RWPE1 (cell line): Measurements from ENCODE around the gene EFS.

Experiments used
- CTCF ChIA-PET: fragments of 350-600 bp; sonication (Branson Sonifier 250); formaldehyde crosslinking; extraction: SDS; loops from one replicate; lab custom pipeline; 2021; lab: Yijun Ruan, JAX
- POLR2A ChIA-PET: fragments of 400-600 bp; formaldehyde crosslinking; extraction: SDS; loops from one replicate; lab custom pipeline; 2020; ENCODE audit warnings: antibody characterized with exemption; ENCODE audit not compliant: low non-redundant PET; lab: Yijun Ruan, JAX
- DNase-seq: peaks from one replicate; pipeline ENCODE4 v3.0.0; 2012; ENCODE audit warnings: low spot score
- H3K27ac ChIP-seq: fragments of 450-650 bp; 2 replicates; pipeline ENCODE4 v1.5.1; 2017
- CTCF ChIP-seq: fragments of 450-650 bp; conservative IDR thresholded peaks from 2 replicates; pipeline ENCODE4 v1.5.1; 2017; ENCODE audit warnings: low read depth, mild to moderate bottlenecking

The EFS gene

GRCh38 chr14:23360496-23360895, 4.5 kb downstream of the EFS start:
- H3K27ac ChIP-seq: no peak overlapping the region
- CTCF ChIA-PET: interaction anchor here (0.6 to 1.0 kb wide), 2 partner anchors 24 to 62 kb away, joined by 3 read pairs; no protein-coding TSS in a partner anchor
- no peak for DNase-seq
- TF ChIP-seq CTCF: no peak
- POLR2A ChIA-PET: no interaction called here

- DNase-seq: no peak
- TF ChIP-seq CTCF: no peak
- ChIA-PET POLR2A (no interaction called here), CTCF (interaction anchor here (0.6 to 1.0 kb wide), 2 partner anchors 25 to 61 kb away, joined by 3 read pairs; no protein-coding TSS in a partner anchor)
- H3K27ac ChIP-seq: no peak overlapping the region
These were observed 5.1 kb downstream of the EFS start for GRCh38 chr14:23359722-23360447.

GRCh38 chr14:23359167-23359626, 5.8 kb downstream of the EFS start:
- CTCF ChIA-PET: no interaction called here
- no peak for TF ChIP-seq CTCF
- H3K27ac ChIP-seq: 0 out of 2 replicates have a peak overlapping the region, but pooled peaks have one; percentile 9
- no peak for DNase-seq
- POLR2A ChIA-PET: no interaction called here

GRCh38 chr14:23358553-23359166, 6.3 kb downstream of the EFS start:
- CTCF ChIA-PET: interaction anchor here (0.6 to 1.5 kb wide), 2 partner anchors 21 to 375 kb away, joined by 3 to 4 read pairs; no protein-coding TSS in a partner anchor
- POLR2A ChIA-PET: no interaction called here
- H3K27ac ChIP-seq: peak overlapping the region; percentile 9; the same call in 1 of the 2 replicates

GRCh38 chr14:23358042-23358441, 6.9 kb downstream of the EFS start:
- POLR2A ChIA-PET: interaction anchor here (1.0 kb wide), 1 partner anchor 9 kb away, joined by 3 read pairs; no protein-coding TSS in a partner anchor
- TF ChIP-seq CTCF: no peak

More at GRCh38 chr14:23358553-23359166, 6.3 kb downstream of the EFS start:
- DNase-seq: no peak
- TF ChIP-seq CTCF: no peak

GRCh38 chr14:23357261-23357660, 7.7 kb downstream of the EFS start:
- POLR2A ChIA-PET: interaction anchor here (1.0 kb wide), 1 partner anchor 10 kb away, joined by 3 read pairs; no protein-coding TSS in a partner anchor
- no peak for DNase-seq
- CTCF ChIA-PET: interaction anchor here (1.5 kb wide), 1 partner anchor 23 kb away, joined by 3 read pairs; no protein-coding TSS in a partner anchor
- peak overlapping the region; percentile 30; the same call in 1 of the 2 replicates for H3K27ac ChIP-seq
- TF ChIP-seq CTCF: no peak

More at GRCh38 chr14:23358042-23358441, 6.9 kb downstream of the EFS start:
- no peak overlapping the region for H3K27ac ChIP-seq
- no peak for DNase-seq
- CTCF ChIA-PET: interaction anchor here (1.5 kb wide), 1 partner anchor 22 kb away, joined by 3 read pairs; no protein-coding TSS in a partner anchor
